Retinal pigment epithelial cell (primary cell): ENCODE results near the gene PITPNC1.

ENCODE experiments used
- DNase-seq: peaks from one replicate; pipeline ENCODE4 v3.0.0-alpha.2; 2010; ENCODE audit warnings: low read depth
- H3K4me3 ChIP-seq: 2 replicates; pipeline ENCODE4 v1.5.1; 2011; ENCODE audit warnings: mild to moderate bottlenecking, low read length, control low read depth, moderate library complexity
- TF ChIP-seq, protein P1 (sequence below): conservative IDR thresholded peaks from 2 replicates; pipeline ENCODE4 v1.5.1; 2011; ENCODE audit warnings: low read depth, low read length, control low read depth, inconsistent platforms

Gene PITPNC1

DNA sequence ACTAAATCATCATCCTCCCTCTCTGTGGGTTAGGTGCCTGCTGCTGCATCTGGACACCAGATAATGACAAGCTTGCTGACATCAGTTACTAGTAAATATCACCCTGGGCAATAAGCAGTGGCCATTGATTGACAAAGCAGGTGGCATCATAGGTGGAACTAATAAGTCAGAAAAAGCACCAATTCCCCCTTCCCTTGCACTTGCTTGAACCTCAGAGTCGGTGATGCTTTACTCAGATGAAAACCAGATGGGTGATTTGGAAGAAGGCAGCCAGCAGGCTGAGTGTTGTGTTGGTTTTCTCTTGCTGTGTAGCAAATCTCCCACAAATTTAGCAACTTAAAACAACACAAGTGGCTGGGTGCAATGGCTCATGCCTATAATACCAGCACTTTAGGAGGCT, 193.7 kb downstream of the PITPNC1 start:
- TF ChIP-seq, protein P1, sequence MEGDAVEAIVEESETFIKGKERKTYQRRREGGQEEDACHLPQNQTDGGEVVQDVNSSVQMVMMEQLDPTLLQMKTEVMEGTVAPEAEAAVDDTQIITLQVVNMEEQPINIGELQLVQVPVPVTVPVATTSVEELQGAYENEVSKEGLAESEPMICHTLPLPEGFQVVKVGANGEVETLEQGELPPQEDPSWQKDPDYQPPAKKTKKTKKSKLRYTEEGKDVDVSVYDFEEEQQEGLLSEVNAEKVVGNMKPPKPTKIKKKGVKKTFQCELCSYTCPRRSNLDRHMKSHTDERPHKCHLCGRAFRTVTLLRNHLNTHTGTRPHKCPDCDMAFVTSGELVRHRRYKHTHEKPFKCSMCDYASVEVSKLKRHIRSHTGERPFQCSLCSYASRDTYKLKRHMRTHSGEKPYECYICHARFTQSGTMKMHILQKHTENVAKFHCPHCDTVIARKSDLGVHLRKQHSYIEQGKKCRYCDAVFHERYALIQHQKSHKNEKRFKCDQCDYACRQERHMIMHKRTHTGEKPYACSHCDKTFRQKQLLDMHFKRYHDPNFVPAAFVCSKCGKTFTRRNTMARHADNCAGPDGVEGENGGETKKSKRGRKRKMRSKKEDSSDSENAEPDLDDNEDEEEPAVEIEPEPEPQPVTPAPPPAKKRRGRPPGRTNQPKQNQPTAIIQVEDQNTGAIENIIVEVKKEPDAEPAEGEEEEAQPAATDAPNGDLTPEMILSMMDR: no peak
- no peak for DNase-seq

GRCh38 chr17:67571478-67571877, 194.4 kb downstream of the PITPNC1 start:
- no peak for DNase-seq
- TF ChIP-seq, protein P1: no peak
- no peak overlapping the region for H3K4me3 ChIP-seq

More for the DNA sequence above, 193.7 kb downstream of the PITPNC1 start:
- H3K4me3 ChIP-seq: no peak overlapping the region

DNA sequence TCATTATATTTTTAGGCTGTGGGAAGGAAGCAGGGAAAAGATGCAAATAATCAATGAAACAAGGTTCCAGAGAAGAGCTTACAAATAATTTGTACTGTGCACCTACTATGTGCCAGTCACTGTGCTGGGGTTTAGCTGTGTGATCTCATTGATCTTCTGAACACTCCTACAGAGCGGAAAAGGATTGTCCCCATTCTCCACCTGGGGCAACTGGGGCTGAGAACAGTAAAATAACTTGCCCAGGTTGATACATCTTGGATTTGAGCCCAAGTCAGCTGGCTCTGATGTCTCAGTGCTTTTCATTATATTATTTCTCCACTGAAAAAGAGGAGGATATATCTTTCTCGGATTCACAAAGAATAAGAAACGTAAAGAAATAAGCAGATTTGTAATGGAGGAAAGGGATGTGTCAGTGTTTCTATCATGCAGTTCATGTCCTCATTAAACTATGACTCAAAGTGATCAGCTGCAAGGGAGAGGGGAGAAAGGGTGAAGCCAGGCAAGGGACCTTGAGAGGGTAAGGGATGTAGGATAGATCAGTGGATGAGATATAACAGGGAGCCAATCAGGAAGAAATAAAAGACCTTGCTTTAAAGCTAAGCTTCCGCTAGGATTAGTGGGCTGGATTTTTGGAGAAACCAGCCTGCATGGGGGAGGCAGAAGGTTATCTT, 197.0 kb downstream of the PITPNC1 start:
- DNase-seq: no peak
- TF ChIP-seq, protein P1: no peak
- H3K4me3 ChIP-seq: no peak overlapping the region

DNA sequence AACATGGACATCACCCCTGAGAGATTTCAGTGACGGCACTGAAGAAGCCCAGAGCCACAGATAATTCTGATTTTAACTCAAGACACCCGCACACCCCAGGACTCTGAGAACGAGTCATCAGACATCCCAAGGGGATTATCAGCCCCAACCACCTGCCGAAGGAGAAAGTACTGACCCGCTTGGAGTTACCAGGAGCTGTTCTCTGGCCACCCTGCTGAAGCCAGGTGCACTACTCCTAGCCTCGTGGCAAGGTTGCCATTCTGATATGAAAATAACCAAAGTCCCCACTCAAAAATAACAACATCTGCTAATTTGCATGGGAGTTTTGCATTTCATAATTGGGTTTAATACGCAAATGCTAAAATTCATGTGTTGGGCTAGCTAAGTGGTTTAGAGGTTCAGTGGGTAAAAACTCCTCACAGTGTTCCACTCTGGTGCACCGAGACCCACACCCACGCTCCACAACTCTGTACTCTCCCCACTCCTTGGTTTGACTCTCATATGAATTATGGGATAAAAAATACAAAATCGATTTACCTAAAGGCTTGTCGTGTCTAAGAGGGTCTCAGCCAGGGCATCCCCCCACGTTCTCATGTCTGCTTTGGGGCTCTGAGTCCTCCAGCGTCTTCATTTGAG, 197.7 kb downstream of the PITPNC1 start:
- TF ChIP-seq, protein P1: no peak
- no peak for DNase-seq
- H3K4me3 ChIP-seq: no peak overlapping the region

- TF ChIP-seq, protein P1: no peak
- no peak for DNase-seq
- no peak overlapping the region for H3K4me3 ChIP-seq
Observed at GRCh38 chr17:67575325-67575724, 198.2 kb downstream of the PITPNC1 start.

- TF ChIP-seq, protein P1: no peak
- DNase-seq: no peak
- H3K4me3 ChIP-seq: no peak overlapping the region
Observed at GRCh38 chr17:67576471-67577115, 199.5 kb downstream of the PITPNC1 start.
